BJ (cell line): ENCODE data around the gene PELI2. TPM values are rescaled to one million over a fixed set of nuclear protein-coding genes. Genes with fewer than 3 reads are reported as not detected.

Source experiments
- CTCF ChIA-PET: fragments of 350-600 bp; formaldehyde crosslinking; extraction: SDS; loops from one replicate; lab custom pipeline; 2021; ENCODE audit warnings: antibody characterized with exemption, inconsistent platforms; lab: Yijun Ruan, JAX
- POLR2A ChIA-PET: fragments of 300-600 bp; sonication (Branson Sonifier 250); formaldehyde crosslinking; extraction: SDS; loops from one replicate; lab custom pipeline; 2021; ENCODE audit warnings: antibody characterized with exemption; lab: Charles Lee
- DNase-seq: peaks from one replicate; pipeline ENCODE4 v3.0.0-alpha.2; 2011; ENCODE audit warnings: low read depth
- H3K27me3 ChIP-seq: 2 replicates; pipeline ENCODE4 v1.6.0; 2011; ENCODE audit warnings: low read length; ENCODE audit not compliant: control insufficient read depth, insufficient read depth
- H3K36me3 ChIP-seq: 2 replicates; pipeline ENCODE4 v1.5.1; 2011; ENCODE audit warnings: low read length; ENCODE audit not compliant: control insufficient read depth, insufficient read depth
- H3K4me3 ChIP-seq: 2 replicates; pipeline ENCODE4 v1.5.1; 2011; ENCODE audit warnings: low read depth, mild to moderate bottlenecking, control low read depth, low read length
- CTCF ChIP-seq: IDR thresholded peaks from 2 replicates; pipeline ENCODE4 v1.5.1; 2011; ENCODE audit warnings: low read depth, mild to moderate bottlenecking, control low read depth, inconsistent platforms, low read length, moderate library complexity; ENCODE audit not compliant: insufficient read depth
- polyA plus RNA-seq: library from polyadenylated mRNA; depleted of rRNA; stranded (reverse); fragments of >200 nt; gene quantifications from 2 replicates; pipeline ENCODE4 v1.2.3, GENCODE V29; 2011

The PELI2 gene
- polyA plus RNA-seq, 1 experiment, result 10.5 TPM

- DNase-seq, result no peak
- POLR2A ChIA-PET, result no interaction called here
- no peaks in the 10 kb centered on the region for H3K27me3 ChIP-seq
- H3K4me3 ChIP-seq, result no peak overlapping the region
- CTCF ChIA-PET, result no interaction called here
- H3K36me3 ChIP-seq, result no peaks in the 10 kb centered on the region
- TF ChIP-seq CTCF, result no peak
Measured at GRCh38 chr14:56198438-56198837, 80.2 kb downstream of the PELI2 start.

DNA sequence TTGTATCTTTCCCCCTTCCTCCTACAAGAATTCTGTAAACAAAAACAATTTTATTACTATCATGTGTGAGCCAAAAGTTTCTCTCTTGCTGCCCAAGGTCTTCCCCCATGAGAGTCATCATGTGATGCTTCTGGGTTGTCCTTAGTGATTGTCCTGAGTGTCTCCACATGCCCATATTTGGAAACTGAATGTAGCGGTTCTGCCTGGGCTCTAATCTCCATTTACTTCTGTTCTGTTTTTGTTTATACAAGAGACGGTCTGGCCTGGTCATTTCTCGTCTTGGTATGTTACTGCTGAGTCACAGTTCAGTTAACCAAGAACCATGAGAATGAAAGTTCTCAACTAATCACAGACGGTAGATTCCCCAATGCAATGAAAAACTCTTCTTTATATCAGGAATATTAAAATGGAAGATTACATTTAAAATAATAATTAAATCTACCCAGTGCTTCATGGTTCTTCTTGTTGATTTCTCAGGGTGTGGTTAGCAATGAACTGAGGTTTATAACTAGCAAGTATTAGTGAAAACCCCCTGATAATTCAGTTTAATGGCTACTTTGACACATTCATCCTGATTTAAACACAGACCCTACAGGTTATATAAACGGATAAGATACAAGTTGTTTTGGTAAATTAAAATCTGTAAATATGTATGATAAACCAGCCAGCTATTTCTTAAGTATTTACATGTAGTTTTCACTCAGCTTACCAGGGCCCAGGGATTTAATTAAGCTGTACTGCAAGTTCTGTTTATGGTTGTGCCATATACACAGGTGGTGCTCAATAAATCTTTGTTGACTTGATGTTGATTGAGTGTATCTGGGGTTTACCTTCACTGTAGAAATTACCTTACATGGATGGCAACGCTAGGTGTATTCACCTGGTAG is 81.1 kb downstream of the PELI2 start:
- ChIA-PET CTCF (no interaction called here), POLR2A (no interaction called here)
- Histone ChIP-seq H3K27me3 (no peaks in the 10 kb centered on the region), H3K4me3 (no peak overlapping the region), H3K36me3 (no peaks in the 10 kb centered on the region)
- TF ChIP-seq CTCF, result no peak
- DNase-seq, result peak; percentile 91

DNA sequence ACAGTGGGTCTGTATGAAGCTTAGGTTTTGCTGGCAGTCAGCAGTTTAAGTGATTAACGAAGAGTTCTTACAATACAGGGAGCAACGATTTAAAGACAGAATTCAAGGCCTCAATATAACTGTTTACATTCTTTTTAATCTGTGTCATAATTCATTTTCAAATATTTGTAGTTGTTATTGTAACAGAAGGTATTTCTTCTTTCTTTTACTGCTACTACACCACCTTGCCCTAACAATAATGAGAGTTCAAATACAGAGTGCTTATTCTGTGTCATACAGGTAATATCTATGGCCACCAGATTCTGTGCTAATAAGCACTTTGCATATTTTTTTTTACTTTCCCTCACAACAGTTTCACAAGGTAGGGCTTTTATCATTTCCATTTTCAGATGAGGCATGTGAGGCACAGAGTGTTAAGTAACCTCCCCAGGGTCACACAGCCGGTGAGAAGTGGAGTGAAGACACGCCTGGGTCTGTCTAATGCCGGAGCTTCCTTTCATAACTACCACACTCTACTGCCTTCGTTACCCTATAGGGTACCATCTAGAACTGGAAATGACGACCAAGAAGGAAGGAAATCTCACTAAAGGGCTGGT is 81.9 kb downstream of the PELI2 start:
- no peaks in the 10 kb centered on the region for H3K27me3 ChIP-seq
- POLR2A ChIA-PET, result no interaction called here
- TF ChIP-seq CTCF, result no peak
- DNase-seq, result no peak
- no peaks in the 10 kb centered on the region for H3K36me3 ChIP-seq
- CTCF ChIA-PET, result no interaction called here
- H3K4me3 ChIP-seq, result no peak overlapping the region

DNA sequence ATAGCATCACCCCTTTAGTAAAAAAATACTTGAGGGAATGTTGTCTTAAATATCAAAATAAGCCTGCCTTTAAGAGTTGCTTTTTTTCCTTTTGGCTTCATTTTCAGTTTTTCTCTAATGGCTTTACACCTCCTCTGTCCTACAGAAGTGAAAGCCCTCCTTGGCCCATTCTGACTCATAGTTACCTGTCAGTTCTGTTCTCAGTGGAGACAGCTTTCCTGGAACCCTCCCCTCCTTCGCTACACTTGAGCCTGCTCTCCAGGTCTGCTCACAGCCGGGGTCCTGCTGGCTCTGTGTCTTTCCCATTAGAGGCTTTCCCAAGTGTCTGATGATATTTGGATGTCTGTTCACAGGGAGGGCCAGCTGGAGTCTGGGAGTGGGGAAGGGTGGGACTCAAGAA is 84.0 kb downstream of the PELI2 start:
- H3K4me3 ChIP-seq, result no peak overlapping the region
- DNase-seq, result no peak
- H3K27me3 ChIP-seq, result no peaks in the 10 kb centered on the region
- no peak for TF ChIP-seq CTCF
- CTCF ChIA-PET, result interaction anchor here (0.5 kb wide), 1 partner anchor 682 kb away, joined by 3 read pairs; no protein-coding TSS in a partner anchor
- H3K36me3 ChIP-seq, result no peaks in the 10 kb centered on the region
- POLR2A ChIA-PET, result no interaction called here

DNA sequence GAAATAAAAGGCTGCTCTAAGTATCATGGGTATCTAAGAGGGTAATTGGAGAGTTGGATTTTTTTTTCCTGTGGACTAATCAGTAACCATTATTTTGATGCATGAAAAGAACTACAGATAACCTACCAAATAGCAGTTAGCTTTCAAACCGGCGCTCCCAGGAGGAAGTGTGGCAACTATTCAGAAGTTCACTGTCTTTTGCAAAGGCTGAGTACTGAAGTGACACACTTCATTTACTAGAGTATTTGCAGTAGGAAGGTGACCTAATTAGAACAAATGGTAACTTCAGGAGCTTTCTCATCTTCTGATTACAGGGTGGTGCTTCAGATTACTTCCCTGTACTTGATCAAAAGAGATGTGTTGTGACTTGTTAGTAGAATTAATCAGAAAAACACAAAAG is 87.7 kb downstream of the PELI2 start:
- no peak for DNase-seq
- ChIA-PET POLR2A (no interaction called here), CTCF (no interaction called here)
- Histone ChIP-seq H3K27me3 (no peaks in the 10 kb centered on the region), H3K4me3 (no peak overlapping the region), H3K36me3 (no peaks in the 10 kb centered on the region)
- TF ChIP-seq CTCF, result no peak
